AG09319 (cell line): ENCODE measurements around the gene OR1F1.

Source experiments
- DNase-seq: peaks from one replicate; pipeline ENCODE4 v3.0.0-alpha.2; 2010; ENCODE audit warnings: low read depth; ENCODE audit errors: extremely low read depth
- CTCF ChIP-seq: IDR thresholded peaks from 2 replicates; pipeline ENCODE4 v1.5.1; 2011; ENCODE audit warnings: low read depth, mild to moderate bottlenecking, inconsistent platforms, low read length, moderate library complexity

OR1F1 gene

GRCh38 chr16:3249451-3249850 is 61.4 kb downstream of the OR1F1 start:
- TF ChIP-seq CTCF, result no peak
- no peak for DNase-seq

- DNase-seq, result no peak
- no peak for TF ChIP-seq CTCF
Observed at GRCh38 chr16:3252967-3253366, 65.0 kb downstream of the OR1F1 start.

- TF ChIP-seq CTCF, result no peak
- no peak for DNase-seq
Observed at GRCh38 chr16:3254309-3254708, 66.3 kb downstream of the OR1F1 start.
